SK-N-SH (cell line): ENCODE results near the gene VAV1. TPM values are rescaled to one million over a fixed set of nuclear protein-coding genes. Genes with fewer than 3 reads are reported as not detected.

Experiments
- CTCF ChIA-PET: fragments of 300-600, 350-600 bp; formaldehyde crosslinking; extraction: SDS; loops from one replicate; lab custom pipeline; 2021; lab: Yijun Ruan, JAX
- POLR2A ChIA-PET: fragments of 350-600 bp; sonication (Branson Sonifier 250); formaldehyde crosslinking; extraction: SDS; loops from one replicate; lab custom pipeline; 2020; ENCODE audit warnings: antibody characterized with exemption, inconsistent platforms; lab: Yijun Ruan, JAX
- DNase-seq: peaks from one replicate; pipeline ENCODE4 v3.0.0; 2012
- H2AFZ ChIP-seq: fragments of 200-600 bp; sonication (generic); 2 replicates; pipeline ENCODE4 v1.8.1; 2016; ENCODE audit warnings: antibody characterized with exemption, mild to moderate bottlenecking, low read depth
- H3F3A ChIP-seq: fragments of 200-600 bp; sonication (generic); replicated peaks from 2 replicates; pipeline ENCODE3; 2016; ENCODE audit warnings: antibody characterized with exemption, mild to moderate bottlenecking; ENCODE audit not compliant: insufficient read depth
- H3K27ac ChIP-seq, 2 experiments: fragments of 200-500 bp in 1 of 2; fragments of 200-600 bp in 1 of 2; sonication (Bioruptor generic) in 1 of 2; sonication (generic), shearing (Covaris generic) in 1 of 2; 2 replicates each; pipeline versions ENCODE4 v1.5.1 to v1.6.1; 2014 to 2016; ENCODE audit warnings: low read depth in 2 of 2, inconsistent platforms in 1 of 2, low read length in 1 of 2, mild to moderate bottlenecking in 1 of 2, mixed read lengths in 1 of 2
- H3K27me3 ChIP-seq: fragments of 200-600 bp; sonication (generic), shearing (Covaris generic); 2 replicates; pipeline ENCODE4 v1.6.1; 2016; ENCODE audit warnings: mixed run types; ENCODE audit not compliant: insufficient read depth
- H3K36me3 ChIP-seq, 2 experiments: fragments of 200-500 bp in 1 of 2; fragments of 200-600 bp in 1 of 2; sonication (Bioruptor generic) in 1 of 2; sonication (generic) in 1 of 2; replicated peaks in 1 of 2; 2 replicates each; pipeline versions ENCODE3 to v1.5.1; 2014 to 2016; ENCODE audit warnings: low read length in 1 of 2, mild to moderate bottlenecking in 1 of 2; ENCODE audit not compliant: insufficient read depth in 2 of 2, control insufficient read depth in 1 of 2
- H3K4me1 ChIP-seq, 2 experiments: fragments of 200-500 bp in 1 of 2; fragments of 200-600 bp in 1 of 2; sonication (Bioruptor generic) in 1 of 2; sonication (generic), shearing (Covaris generic) in 1 of 2; 2 replicates each; pipeline versions ENCODE4 v1.5.1 to v1.6.1; 2014 to 2016; ENCODE audit warnings: low read depth in 1 of 2, low read length in 1 of 2, mixed run types in 1 of 2; ENCODE audit not compliant: insufficient read depth in 2 of 2, control insufficient read depth in 1 of 2
- H3K4me2 ChIP-seq: fragments of 200-600 bp; sonication (generic), shearing (Covaris generic); 2 replicates; pipeline ENCODE4 v1.6.1; 2017; ENCODE audit warnings: mixed run types
- H3K4me3 ChIP-seq, 2 experiments: fragments of 200-500 bp in 1 of 2; fragments of 200-600 bp in 1 of 2; sonication (Bioruptor generic) in 1 of 2; sonication (generic), shearing (Covaris generic) in 1 of 2; 2 replicates each; pipeline versions ENCODE4 v1.5.1 to v1.8.1; 2014 to 2016; ENCODE audit warnings: low read depth in 2 of 2, inconsistent platforms in 1 of 2, low read length in 1 of 2, mild to moderate bottlenecking in 1 of 2, mixed read lengths in 1 of 2, moderate library complexity in 1 of 2
- H3K79me2 ChIP-seq: fragments of 200-600 bp; sonication (generic); 2 replicates; pipeline ENCODE4 v1.8.1; 2017; ENCODE audit warnings: mild to moderate bottlenecking; ENCODE audit not compliant: insufficient read depth
- H3K9ac ChIP-seq: fragments of 200-600 bp; sonication (generic); 2 replicates; pipeline ENCODE4 v1.6.1; 2017; ENCODE audit warnings: mixed run types
- H3K9me2 ChIP-seq: fragments of 200-600 bp; sonication (generic); 2 replicates; pipeline ENCODE4 v1.6.1; 2017; ENCODE audit warnings: mixed run types
- H3K9me3 ChIP-seq: fragments of 200-600 bp; sonication (generic); 2 replicates; pipeline ENCODE4 v1.6.1; 2017; ENCODE audit warnings: mixed run types, mild to moderate bottlenecking, moderate library complexity
- H4K20me1 ChIP-seq: fragments of 200-600 bp; sonication (generic); 2 replicates; pipeline ENCODE4 v1.6.1; 2017; ENCODE audit warnings: mild to moderate bottlenecking, mixed run types; ENCODE audit not compliant: insufficient read depth
- CHD2 ChIP-seq: fragments of 150-350 bp; IDR thresholded peaks from 2 replicates; pipeline ENCODE4 v1.6.1; 2018; ENCODE audit warnings: low read length; ENCODE audit not compliant: partially characterized antibody
- EP300 ChIP-seq, 2 experiments: IDR thresholded peaks; 2 replicates each; pipeline versions ENCODE4 v1.4.0 to v1.6.1; 2012; ENCODE audit warnings: borderline replicate concordance in 1 of 2, low read depth in 1 of 2, low read length in 1 of 2
- EZH2phosphoT487 ChIP-seq: fragments of 200-600 bp; sonication (generic); IDR thresholded peaks from 2 replicates; pipeline ENCODE4 v1.6.1; 2017; ENCODE audit warnings: low read depth, mixed run types, mild to moderate bottlenecking, antibody characterized with exemption, moderate library complexity, borderline replicate concordance
- FOSL2 ChIP-seq: IDR thresholded peaks from 2 replicates; pipeline ENCODE4 v1.4.0; 2012; ENCODE audit warnings: low read depth, mild to moderate bottlenecking, moderate library complexity, borderline replicate concordance
- FOXM1 ChIP-seq: IDR thresholded peaks from 2 replicates; pipeline ENCODE4 v1.4.0; 2012; ENCODE audit warnings: low read depth, mild to moderate bottlenecking
- GATA2 ChIP-seq: sonication (generic); formaldehyde crosslinking; IDR thresholded peaks from 2 replicates; pipeline ENCODE4 v1.5.0; 2020; ENCODE audit warnings: mild to moderate bottlenecking, missing genetic modification reagents
- MXI1 ChIP-seq: IDR thresholded peaks from 2 replicates; pipeline ENCODE4 v1.6.1; 2012; ENCODE audit warnings: mild to moderate bottlenecking, low read depth, low read length, improper control_type of control experiment
- NRF1 ChIP-seq: IDR thresholded peaks from 2 replicates; pipeline ENCODE4 v1.6.1; 2012; ENCODE audit warnings: low read depth, mild to moderate bottlenecking, low read length
- POLR2AphosphoS5 ChIP-seq: IDR thresholded peaks from 2 replicates; pipeline ENCODE4 v1.6.1; 2012; ENCODE audit warnings: low read depth, low read length
- RAD21 ChIP-seq: IDR thresholded peaks from 2 replicates; pipeline ENCODE4 v1.6.1; 2012; ENCODE audit warnings: mild to moderate bottlenecking, low read length
- RCOR1 ChIP-seq: fragments of 150-350 bp; IDR thresholded peaks from 2 replicates; pipeline ENCODE4 v1.6.1; 2017; ENCODE audit warnings: antibody characterized with exemption, low read length
- RXRA ChIP-seq: IDR thresholded peaks from 2 replicates; pipeline ENCODE4 v1.4.0; 2012; ENCODE audit warnings: low read depth, mild to moderate bottlenecking, borderline replicate concordance
- TEAD4 ChIP-seq: IDR thresholded peaks from 2 replicates; pipeline ENCODE4 v1.4.0; 2012; ENCODE audit warnings: mild to moderate bottlenecking, borderline replicate concordance; ENCODE audit not compliant: insufficient read depth
- YY1 ChIP-seq: IDR thresholded peaks from 2 replicates; pipeline ENCODE4 v1.4.0; 2012; ENCODE audit warnings: low read depth, mild to moderate bottlenecking
- WGBS: methylation state at CpG from one replicate; pipeline ENCODE4 v1.1.6; 2017; ENCODE audit warnings: low lambda C conversion rate; 5-methylcytosine and 5-hydroxymethylcytosine counted together
- polyA plus RNA-seq, 3 experiments: library from polyadenylated mRNA; depleted of rRNA; stranded (reverse); fragments of >200 nt; gene quantifications; 2 replicates each; pipeline ENCODE4 v1.2.3, GENCODE V29; 2012
- TF ChIP-seq, protein P1 (sequence below): fragments of 150-350 bp; IDR thresholded peaks from 2 replicates; pipeline ENCODE4 v1.6.1; 2017; ENCODE audit warnings: antibody characterized with exemption, low read length, low read depth, borderline replicate concordance
- TF ChIP-seq, protein P2 (sequence below): fragments of 200-600 bp; sonication (generic); IDR thresholded peaks from 2 replicates; pipeline ENCODE4 v1.6.1; 2017; ENCODE audit warnings: antibody characterized with exemption, mild to moderate bottlenecking, moderate library complexity
- TF ChIP-seq, protein P3 (sequence below): IDR thresholded peaks from 2 replicates; pipeline ENCODE4; 2012
- TF ChIP-seq, protein P4 (sequence below): IDR thresholded peaks from 2 replicates; pipeline ENCODE4 v1.6.1; 2012; ENCODE audit warnings: mild to moderate bottlenecking, low read depth, low read length, moderate library complexity
- TF ChIP-seq, protein P5 (sequence below): fragments of 150-350 bp; IDR thresholded peaks from 2 replicates; pipeline ENCODE4 v1.6.1; 2016; ENCODE audit warnings: mild to moderate bottlenecking, low read depth, low read length
- TF ChIP-seq, protein P6 (sequence below): IDR thresholded peaks from 2 replicates; pipeline ENCODE4 v1.4.0; 2012; ENCODE audit warnings: low read depth

The VAV1 gene
- polyA plus RNA-seq, 1 of the 3 experiments (the other 2 are of a cell fraction) = 0.02 TPM

DNA sequence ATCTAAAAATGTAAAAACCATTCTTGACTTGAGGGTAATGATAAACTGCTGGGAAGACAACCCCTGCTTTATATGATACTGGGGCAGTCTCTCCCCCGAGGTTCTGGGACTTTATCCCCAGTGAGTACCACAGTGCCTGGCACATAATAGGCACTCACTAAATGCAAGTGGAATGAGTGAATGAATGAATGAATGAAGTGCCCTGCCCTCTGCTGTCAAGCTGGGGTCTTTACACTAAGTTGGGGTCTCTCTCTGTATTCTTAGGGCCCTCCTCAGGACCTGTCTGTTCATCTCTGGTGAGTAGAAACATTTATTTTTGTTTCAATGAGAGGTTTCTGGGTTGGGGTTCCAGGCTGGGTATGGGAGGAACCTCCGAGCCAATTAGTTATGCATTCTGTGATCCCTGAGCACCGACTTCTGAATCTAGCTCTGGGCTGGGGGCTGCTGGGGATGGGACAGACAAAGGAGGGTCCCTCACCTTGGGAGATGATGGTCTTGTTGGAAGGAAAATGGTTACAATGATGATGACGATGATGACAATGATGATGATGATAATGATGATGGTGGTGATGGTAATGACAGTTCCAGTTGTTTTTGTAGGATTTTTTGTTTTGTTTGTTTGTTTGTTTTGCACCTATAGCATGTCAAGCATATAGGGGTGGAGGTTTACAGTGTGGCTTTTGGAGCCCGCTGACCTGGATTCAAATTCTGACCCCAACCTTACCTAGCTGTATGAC is 70.5 kb downstream of the VAV1 start:
- H3K27me3 ChIP-seq = peaks cover 57% of the 10 kb centered on the region
- H3K9me3 ChIP-seq = no peaks in the 10 kb centered on the region
- POLR2A ChIA-PET = no interaction called here
- H3K36me3 ChIP-seq = no peaks in the 10 kb centered on the region
- H3K79me2 ChIP-seq = no peaks in the 10 kb centered on the region
- no peaks in the 10 kb centered on the region for H3F3A ChIP-seq
- H3K9me2 ChIP-seq = no peaks in the 10 kb centered on the region
- no peak overlapping the region for H3K9ac ChIP-seq
- no peak overlapping the region for H3K4me2 ChIP-seq
- H3K27ac ChIP-seq = no peak overlapping the region
- CTCF ChIA-PET = interaction anchor here (2.1 kb wide), 1 partner anchor 20 kb away, joined by 8 read pairs; no protein-coding TSS in a partner anchor
- no peak overlapping the region for H3K4me3 ChIP-seq
- TF ChIP-seq, protein P1, sequence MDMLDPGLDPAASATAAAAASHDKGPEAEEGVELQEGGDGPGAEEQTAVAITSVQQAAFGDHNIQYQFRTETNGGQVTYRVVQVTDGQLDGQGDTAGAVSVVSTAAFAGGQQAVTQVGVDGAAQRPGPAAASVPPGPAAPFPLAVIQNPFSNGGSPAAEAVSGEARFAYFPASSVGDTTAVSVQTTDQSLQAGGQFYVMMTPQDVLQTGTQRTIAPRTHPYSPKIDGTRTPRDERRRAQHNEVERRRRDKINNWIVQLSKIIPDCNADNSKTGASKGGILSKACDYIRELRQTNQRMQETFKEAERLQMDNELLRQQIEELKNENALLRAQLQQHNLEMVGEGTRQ = no peak
- TF ChIP-seq MXI1 = no peak
- no peak for TF ChIP-seq FOSL2
- TF ChIP-seq, protein P2, sequence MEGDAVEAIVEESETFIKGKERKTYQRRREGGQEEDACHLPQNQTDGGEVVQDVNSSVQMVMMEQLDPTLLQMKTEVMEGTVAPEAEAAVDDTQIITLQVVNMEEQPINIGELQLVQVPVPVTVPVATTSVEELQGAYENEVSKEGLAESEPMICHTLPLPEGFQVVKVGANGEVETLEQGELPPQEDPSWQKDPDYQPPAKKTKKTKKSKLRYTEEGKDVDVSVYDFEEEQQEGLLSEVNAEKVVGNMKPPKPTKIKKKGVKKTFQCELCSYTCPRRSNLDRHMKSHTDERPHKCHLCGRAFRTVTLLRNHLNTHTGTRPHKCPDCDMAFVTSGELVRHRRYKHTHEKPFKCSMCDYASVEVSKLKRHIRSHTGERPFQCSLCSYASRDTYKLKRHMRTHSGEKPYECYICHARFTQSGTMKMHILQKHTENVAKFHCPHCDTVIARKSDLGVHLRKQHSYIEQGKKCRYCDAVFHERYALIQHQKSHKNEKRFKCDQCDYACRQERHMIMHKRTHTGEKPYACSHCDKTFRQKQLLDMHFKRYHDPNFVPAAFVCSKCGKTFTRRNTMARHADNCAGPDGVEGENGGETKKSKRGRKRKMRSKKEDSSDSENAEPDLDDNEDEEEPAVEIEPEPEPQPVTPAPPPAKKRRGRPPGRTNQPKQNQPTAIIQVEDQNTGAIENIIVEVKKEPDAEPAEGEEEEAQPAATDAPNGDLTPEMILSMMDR = no peak
- TF ChIP-seq RCOR1 = no peak
- no peak for TF ChIP-seq EP300 (IDR thresholded peaks at IDR 0.05; ENCODE audit: borderline replicate concordance in 1 of 2, low read depth in 1 of 2, low read length in 1 of 2)
- TF ChIP-seq RXRA = no peak
- TF ChIP-seq EZH2phosphoT487 = no peak
- no peak for TF ChIP-seq GATA2
- TF ChIP-seq POLR2AphosphoS5 = no peak
- no peak for TF ChIP-seq FOXM1
- no peak for TF ChIP-seq CHD2
- TF ChIP-seq TEAD4 = no peak
- TF ChIP-seq, protein P3, sequence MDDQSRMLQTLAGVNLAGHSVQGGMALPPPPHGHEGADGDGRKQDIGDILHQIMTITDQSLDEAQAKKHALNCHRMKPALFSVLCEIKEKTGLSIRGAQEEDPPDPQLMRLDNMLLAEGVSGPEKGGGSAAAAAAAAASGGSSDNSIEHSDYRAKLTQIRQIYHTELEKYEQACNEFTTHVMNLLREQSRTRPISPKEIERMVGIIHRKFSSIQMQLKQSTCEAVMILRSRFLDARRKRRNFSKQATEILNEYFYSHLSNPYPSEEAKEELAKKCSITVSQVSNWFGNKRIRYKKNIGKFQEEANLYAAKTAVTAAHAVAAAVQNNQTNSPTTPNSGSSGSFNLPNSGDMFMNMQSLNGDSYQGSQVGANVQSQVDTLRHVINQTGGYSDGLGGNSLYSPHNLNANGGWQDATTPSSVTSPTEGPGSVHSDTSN = no peak
- TF ChIP-seq, protein P4, sequence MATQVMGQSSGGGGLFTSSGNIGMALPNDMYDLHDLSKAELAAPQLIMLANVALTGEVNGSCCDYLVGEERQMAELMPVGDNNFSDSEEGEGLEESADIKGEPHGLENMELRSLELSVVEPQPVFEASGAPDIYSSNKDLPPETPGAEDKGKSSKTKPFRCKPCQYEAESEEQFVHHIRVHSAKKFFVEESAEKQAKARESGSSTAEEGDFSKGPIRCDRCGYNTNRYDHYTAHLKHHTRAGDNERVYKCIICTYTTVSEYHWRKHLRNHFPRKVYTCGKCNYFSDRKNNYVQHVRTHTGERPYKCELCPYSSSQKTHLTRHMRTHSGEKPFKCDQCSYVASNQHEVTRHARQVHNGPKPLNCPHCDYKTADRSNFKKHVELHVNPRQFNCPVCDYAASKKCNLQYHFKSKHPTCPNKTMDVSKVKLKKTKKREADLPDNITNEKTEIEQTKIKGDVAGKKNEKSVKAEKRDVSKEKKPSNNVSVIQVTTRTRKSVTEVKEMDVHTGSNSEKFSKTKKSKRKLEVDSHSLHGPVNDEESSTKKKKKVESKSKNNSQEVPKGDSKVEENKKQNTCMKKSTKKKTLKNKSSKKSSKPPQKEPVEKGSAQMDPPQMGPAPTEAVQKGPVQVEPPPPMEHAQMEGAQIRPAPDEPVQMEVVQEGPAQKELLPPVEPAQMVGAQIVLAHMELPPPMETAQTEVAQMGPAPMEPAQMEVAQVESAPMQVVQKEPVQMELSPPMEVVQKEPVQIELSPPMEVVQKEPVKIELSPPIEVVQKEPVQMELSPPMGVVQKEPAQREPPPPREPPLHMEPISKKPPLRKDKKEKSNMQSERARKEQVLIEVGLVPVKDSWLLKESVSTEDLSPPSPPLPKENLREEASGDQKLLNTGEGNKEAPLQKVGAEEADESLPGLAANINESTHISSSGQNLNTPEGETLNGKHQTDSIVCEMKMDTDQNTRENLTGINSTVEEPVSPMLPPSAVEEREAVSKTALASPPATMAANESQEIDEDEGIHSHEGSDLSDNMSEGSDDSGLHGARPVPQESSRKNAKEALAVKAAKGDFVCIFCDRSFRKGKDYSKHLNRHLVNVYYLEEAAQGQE = no peak
- TF ChIP-seq RAD21 = no peak
- TF ChIP-seq, protein P5, sequence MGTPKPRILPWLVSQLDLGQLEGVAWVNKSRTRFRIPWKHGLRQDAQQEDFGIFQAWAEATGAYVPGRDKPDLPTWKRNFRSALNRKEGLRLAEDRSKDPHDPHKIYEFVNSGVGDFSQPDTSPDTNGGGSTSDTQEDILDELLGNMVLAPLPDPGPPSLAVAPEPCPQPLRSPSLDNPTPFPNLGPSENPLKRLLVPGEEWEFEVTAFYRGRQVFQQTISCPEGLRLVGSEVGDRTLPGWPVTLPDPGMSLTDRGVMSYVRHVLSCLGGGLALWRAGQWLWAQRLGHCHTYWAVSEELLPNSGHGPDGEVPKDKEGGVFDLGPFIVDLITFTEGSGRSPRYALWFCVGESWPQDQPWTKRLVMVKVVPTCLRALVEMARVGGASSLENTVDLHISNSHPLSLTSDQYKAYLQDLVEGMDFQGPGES = no peak
- TF ChIP-seq NRF1 = no peak
- no peak for TF ChIP-seq YY1
- TF ChIP-seq, protein P6, sequence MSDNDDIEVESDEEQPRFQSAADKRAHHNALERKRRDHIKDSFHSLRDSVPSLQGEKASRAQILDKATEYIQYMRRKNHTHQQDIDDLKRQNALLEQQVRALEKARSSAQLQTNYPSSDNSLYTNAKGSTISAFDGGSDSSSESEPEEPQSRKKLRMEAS = no peak
- WGBS = 10% methylated on average over 5 of the region's 5 CpGs
- H3K4me1 ChIP-seq = no peaks in the 10 kb centered on the region
- DNase-seq = no peak
- H2AFZ ChIP-seq = no peak overlapping the region
- H4K20me1 ChIP-seq = no peaks in the 10 kb centered on the region
